ENCODE measurements around the gene LRBA. TPM values are rescaled to one million over a fixed set of nuclear protein-coding genes. Genes with fewer than 3 reads are reported as not detected.
A peak's percentile ranks its signal among the peaks of the same experiment; 100 is the strongest.

Gene LRBA
- total and polyA plus RNA-seq, 9 of the 15 experiments (the other 6 are each of a cell fraction or from before 2014, with no cell fraction given) = 24.2 to 88.7 (median 59.7) TPM

DNA sequence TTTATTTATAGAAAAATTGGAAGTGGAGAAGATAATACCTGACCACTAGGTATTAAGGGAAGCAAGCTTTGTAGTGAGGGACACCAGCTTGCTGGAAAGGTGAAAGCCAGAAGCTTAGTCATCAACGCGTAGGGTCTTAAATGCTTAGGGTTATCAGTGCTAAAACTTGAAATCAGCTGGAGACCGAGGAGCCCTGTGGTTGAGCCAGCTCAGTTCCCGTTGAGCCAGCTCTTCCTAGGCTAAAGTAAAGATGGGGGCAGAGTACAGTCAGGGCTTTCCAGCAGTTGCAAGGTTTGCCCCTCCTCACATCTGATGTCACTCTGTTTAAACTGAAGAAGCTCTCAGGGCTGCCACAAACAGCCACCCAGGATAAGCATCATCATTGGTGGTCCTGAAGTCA, 696.1 kb downstream of the LRBA start:
- Histone ChIP-seq H3K79me2 (ENCODE audit: control insufficient read depth, insufficient read depth, low read length) (no peaks in the 10 kb centered on the region), H3K4me2 (ENCODE audit: insufficient read depth, low read length) (peak overlapping the region; percentile 22; the same call in 1 of the 2 replicates), H3K36me3 (ENCODE audit: control insufficient read depth, insufficient read depth, low read length) (peaks cover 5% of the 10 kb centered on the region; the same call in 2 of the 3 replicates), H3K4me1 (replicated peaks in 1 of 2; ENCODE audit: control insufficient read depth in 2 of 2, insufficient read depth in 2 of 2, low read length in 2 of 2) (peaks cover 5 to 59% of the 10 kb centered on the region in 2 experiments), H3K4me3 (no peak overlapping the region), H2AFZ (ENCODE audit: low read depth, low read length) (no peak overlapping the region; the same call in 1 of the 2 replicates), H3K9ac (ENCODE audit: insufficient read depth in 1 of 2, low read depth in 2 of 2, low read length in 2 of 2) (peak overlapping the region in 1 of 2 experiments; percentile 22; a peak in 2 of 4 replicates), H3K9me1 (ENCODE audit: control insufficient read depth, insufficient read depth, low read length) (peaks cover 4% of the 10 kb centered on the region), H4K20me1 (replicated peaks; ENCODE audit: control insufficient read depth, insufficient read depth, low read length) (no peaks in the 10 kb centered on the region), H3K27ac (ENCODE audit: extremely low read depth, low read depth, low read length) (peak overlapping the region; percentile 91), H3K9me3 (replicated peaks; ENCODE audit: control insufficient read depth, insufficient read depth, low read depth, low read length) (no peaks in the 10 kb centered on the region), H3K27me3 (ENCODE audit: control insufficient read depth in 2 of 2, insufficient read depth in 2 of 2, low read length in 2 of 2) (no peaks in the 10 kb centered on the region)
- no TSS peak for BruUV-seq (replicated peaks)
- peak; percentile 16 to 84 (median 40) for DNase-seq (ENCODE audit: extremely low read depth in 1 of 4, low spot score in 3 of 4)
- peak; percentile 84 for FAIRE-seq
- 4% methylated on average over 4 of the region's 4 CpGs for WGBS (ENCODE audit: insufficient coverage, low coverage, missing lambda C conversion rate)
- in situ Hi-C loops (cut with MboI) = no loop called here
- ChIA-PET POLR2A (interaction anchor here (0.9 to 1.5 kb wide), 4 partner anchors 11 to 782 kb away, joined by 3 to 5 read pairs (median 3); no protein-coding TSS in a partner anchor), CTCF (ENCODE audit: low intra/inter-chr PET ratio) (no interaction called here)
- intact Hi-C loops (cut with micrococcal nuclease) = loop anchor here (2.0 to 10.0 kb wide), 4 partner anchors 16 to 696 kb away; partner anchors contain the start of gene LRBA
- ATAC-seq = peak; percentile 78
- TF ChIP-seq SMARCC2 (IDR thresholded peaks at IDR 0.05; ENCODE audit: low read depth) (no peak), KLF6 (CRISPR knock-in tag; IDR thresholded peaks at IDR 0.05; ENCODE audit: borderline replicate concordance) (no peak), CEBPG (CRISPR knock-in tag; IDR thresholded peaks at IDR 0.05) (peak; percentile 71; the same call in 1 of the 2 replicates), CEBPG (tag; conservative IDR thresholded peaks at IDR 0.05 in 1 of 2, IDR thresholded peaks at IDR 0.05 in 1 of 2) (0 out of 4 replicates have a peak, but pooled peaks of 1 of the 2 experiments have one; percentile 32), GABPB1 (CRISPR knock-in tag; IDR thresholded peaks at IDR 0.05) (no peak), POLR2AphosphoS2 (IDR thresholded peaks at IDR 0.05; ENCODE audit: low read length) (no peak), ZNF143 (CRISPR knock-in tag; IDR thresholded peaks at IDR 0.05) (no peak), SPI1 (IDR thresholded peaks at IDR 0.05; ENCODE audit: borderline replicate concordance, low read depth, low read length) (0 out of 2 replicates have a peak, but pooled peaks have one; percentile 11), RB1 (IDR thresholded peaks at IDR 0.05; ENCODE audit: low read depth) (no peak), TAF15 (IDR thresholded peaks at IDR 0.05; ENCODE audit: low read depth, low read length) (no peak), HIVEP1 (CRISPR knock-in tag; IDR thresholded peaks at IDR 0.05) (no peak), RBM14 (IDR thresholded peaks at IDR 0.05; ENCODE audit: borderline replicate concordance, insufficient read depth, low read depth, low read length) (no peak), PYGO2 (tag; IDR thresholded peaks at IDR 0.05) (no peak), FOS (IDR thresholded peaks at IDR 0.05; ENCODE audit: extremely low read depth, insufficient read length) (peak; percentile 7)
- TF ChIP-seq, protein P1, sequence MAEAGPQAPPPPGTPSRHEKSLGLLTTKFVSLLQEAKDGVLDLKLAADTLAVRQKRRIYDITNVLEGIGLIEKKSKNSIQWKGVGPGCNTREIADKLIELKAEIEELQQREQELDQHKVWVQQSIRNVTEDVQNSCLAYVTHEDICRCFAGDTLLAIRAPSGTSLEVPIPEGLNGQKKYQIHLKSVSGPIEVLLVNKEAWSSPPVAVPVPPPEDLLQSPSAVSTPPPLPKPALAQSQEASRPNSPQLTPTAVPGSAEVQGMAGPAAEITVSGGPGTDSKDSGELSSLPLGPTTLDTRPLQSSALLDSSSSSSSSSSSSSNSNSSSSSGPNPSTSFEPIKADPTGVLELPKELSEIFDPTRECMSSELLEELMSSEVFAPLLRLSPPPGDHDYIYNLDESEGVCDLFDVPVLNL (CRISPR knock-in tag; IDR thresholded peaks at IDR 0.05; ENCODE audit: low read depth) = no peak
- TF ChIP-seq, protein P2, sequence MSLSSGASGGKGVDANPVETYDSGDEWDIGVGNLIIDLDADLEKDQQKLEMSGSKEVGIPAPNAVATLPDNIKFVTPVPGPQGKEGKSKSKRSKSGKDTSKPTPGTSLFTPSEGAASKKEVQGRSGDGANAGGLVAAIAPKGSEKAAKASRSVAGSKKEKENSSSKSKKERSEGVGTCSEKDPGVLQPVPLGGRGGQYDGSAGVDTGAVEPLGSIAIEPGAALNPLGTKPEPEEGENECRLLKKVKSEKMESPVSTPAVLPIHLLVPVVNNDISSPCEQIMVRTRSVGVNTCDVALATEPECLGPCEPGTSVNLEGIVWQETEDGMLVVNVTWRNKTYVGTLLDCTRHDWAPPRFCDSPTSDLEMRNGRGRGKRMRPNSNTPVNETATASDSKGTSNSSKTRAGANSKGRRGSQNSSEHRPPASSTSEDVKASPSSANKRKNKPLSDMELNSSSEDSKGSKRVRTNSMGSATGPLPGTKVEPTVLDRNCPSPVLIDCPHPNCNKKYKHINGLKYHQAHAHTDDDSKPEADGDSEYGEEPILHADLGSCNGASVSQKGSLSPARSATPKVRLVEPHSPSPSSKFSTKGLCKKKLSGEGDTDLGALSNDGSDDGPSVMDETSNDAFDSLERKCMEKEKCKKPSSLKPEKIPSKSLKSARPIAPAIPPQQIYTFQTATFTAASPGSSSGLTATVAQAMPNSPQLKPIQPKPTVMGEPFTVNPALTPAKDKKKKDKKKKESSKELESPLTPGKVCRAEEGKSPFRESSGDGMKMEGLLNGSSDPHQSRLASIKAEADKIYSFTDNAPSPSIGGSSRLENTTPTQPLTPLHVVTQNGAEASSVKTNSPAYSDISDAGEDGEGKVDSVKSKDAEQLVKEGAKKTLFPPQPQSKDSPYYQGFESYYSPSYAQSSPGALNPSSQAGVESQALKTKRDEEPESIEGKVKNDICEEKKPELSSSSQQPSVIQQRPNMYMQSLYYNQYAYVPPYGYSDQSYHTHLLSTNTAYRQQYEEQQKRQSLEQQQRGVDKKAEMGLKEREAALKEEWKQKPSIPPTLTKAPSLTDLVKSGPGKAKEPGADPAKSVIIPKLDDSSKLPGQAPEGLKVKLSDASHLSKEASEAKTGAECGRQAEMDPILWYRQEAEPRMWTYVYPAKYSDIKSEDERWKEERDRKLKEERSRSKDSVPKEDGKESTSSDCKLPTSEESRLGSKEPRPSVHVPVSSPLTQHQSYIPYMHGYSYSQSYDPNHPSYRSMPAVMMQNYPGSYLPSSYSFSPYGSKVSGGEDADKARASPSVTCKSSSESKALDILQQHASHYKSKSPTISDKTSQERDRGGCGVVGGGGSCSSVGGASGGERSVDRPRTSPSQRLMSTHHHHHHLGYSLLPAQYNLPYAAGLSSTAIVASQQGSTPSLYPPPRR (CRISPR knock-in tag; IDR thresholded peaks at IDR 0.05; ENCODE audit: borderline replicate concordance) = no peak
- TF ChIP-seq, protein P3, sequence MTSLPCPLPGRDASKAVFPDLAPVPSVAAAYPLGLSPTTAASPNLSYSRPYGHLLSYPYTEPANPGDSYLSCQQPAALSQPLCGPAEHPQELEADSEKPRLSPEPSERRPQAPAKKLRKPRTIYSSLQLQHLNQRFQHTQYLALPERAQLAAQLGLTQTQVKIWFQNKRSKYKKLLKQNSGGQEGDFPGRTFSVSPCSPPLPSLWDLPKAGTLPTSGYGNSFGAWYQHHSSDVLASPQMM (CRISPR knock-in tag; IDR thresholded peaks at IDR 0.05) = no peak

Measured in K562 (cell line).